HG03064 (cell line): ENCODE measurements around the gene PPIL6.
"Not testable (repeated sequence)": the region's sequence is repeated elsewhere in the genome, so short reads cannot be mapped to it uniquely, and the experiment has no call there.

ENCODE experiments used
- ATAC-seq: cut with Tn5 transposase; IDR thresholded peaks from one replicate; pipeline ENCODE4 v1.9.1; 2021; ENCODE audit warnings: low read depth; ENCODE audit not compliant: unreplicated experiment

Gene PPIL6

GRCh38 chr6:109369728-109370127, 70.7 kb downstream of the PPIL6 start:
- ATAC-seq, result no peak

GRCh38 chr6:109364382-109365078, 75.9 kb downstream of the PPIL6 start:
- ATAC-seq, result not testable (repeated sequence)

GRCh38 chr6:109363753-109364152, 76.7 kb downstream of the PPIL6 start:
- no peak for ATAC-seq

- no peak for ATAC-seq
Observed at GRCh38 chr6:109362102-109362884, 78.1 kb downstream of the PPIL6 start.

- ATAC-seq, result no peak
Observed at GRCh38 chr6:109360791-109361190, 79.6 kb downstream of the PPIL6 start.

GRCh38 chr6:109360281-109360680, 80.1 kb downstream of the PPIL6 start:
- no peak for ATAC-seq

GRCh38 chr6:109359248-109359647, 81.2 kb downstream of the PPIL6 start:
- ATAC-seq, result no peak

- no peak for ATAC-seq
Observed at GRCh38 chr6:109358204-109358603, 82.2 kb downstream of the PPIL6 start.

- no peak for ATAC-seq
Observed at GRCh38 chr6:109356237-109356636, 84.2 kb downstream of the PPIL6 start.

GRCh38 chr6:109351231-109352130, 88.9 kb downstream of the PPIL6 start:
- no peak for ATAC-seq

GRCh38 chr6:109349419-109349987, 90.9 kb downstream of the PPIL6 start:
- no peak for ATAC-seq

- no peak for ATAC-seq
Observed at GRCh38 chr6:109348226-109348625, 92.2 kb downstream of the PPIL6 start.

- no peak for ATAC-seq
Observed at GRCh38 chr6:109347779-109348178, 92.6 kb downstream of the PPIL6 start.

GRCh38 chr6:109345986-109346385, 94.4 kb downstream of the PPIL6 start:
- no peak for ATAC-seq

- ATAC-seq, result no peak
Observed at GRCh38 chr6:109344226-109344625, 96.2 kb downstream of the PPIL6 start.

GRCh38 chr6:109343518-109343917, 96.9 kb downstream of the PPIL6 start:
- ATAC-seq, result no peak

- no peak for ATAC-seq
Observed at GRCh38 chr6:109342911-109343310, 97.5 kb downstream of the PPIL6 start.

- ATAC-seq, result no peak
Observed at GRCh38 chr6:109342506-109342905, 97.9 kb downstream of the PPIL6 start.

GRCh38 chr6:109340811-109341210, 99.6 kb downstream of the PPIL6 start:
- no peak for ATAC-seq
